Pons (tissue), 1 donor: Measurements from ENCODE around the gene SLC35G1.
A peak's percentile ranks its signal among the peaks of the same experiment; 100 is the strongest.

Source experiments
- DNase-seq: peaks from one replicate; pipeline ENCODE4 v3.0.0-alpha.2; 2016; ENCODE audit warnings: low spot score

SLC35G1 gene, protein sequence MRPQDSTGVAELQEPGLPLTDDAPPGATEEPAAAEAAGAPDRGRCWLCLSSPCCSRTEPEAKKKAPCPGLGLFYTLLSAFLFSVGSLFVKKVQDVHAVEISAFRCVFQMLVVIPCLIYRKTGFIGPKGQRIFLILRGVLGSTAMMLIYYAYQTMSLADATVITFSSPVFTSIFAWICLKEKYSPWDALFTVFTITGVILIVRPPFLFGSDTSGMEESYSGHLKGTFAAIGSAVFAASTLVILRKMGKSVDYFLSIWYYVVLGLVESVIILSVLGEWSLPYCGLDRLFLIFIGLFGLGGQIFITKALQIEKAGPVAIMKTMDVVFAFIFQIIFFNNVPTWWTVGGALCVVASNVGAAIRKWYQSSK

GRCh38 chr10:93893646-93894515, at the start of gene SLC35G1:
Gene SLC35G1 (plus strand): TSS chr10:93893978. CDS start chr10:93894034, 56 bp downstream.
- DNase-seq, result peak; percentile 59

DNA sequence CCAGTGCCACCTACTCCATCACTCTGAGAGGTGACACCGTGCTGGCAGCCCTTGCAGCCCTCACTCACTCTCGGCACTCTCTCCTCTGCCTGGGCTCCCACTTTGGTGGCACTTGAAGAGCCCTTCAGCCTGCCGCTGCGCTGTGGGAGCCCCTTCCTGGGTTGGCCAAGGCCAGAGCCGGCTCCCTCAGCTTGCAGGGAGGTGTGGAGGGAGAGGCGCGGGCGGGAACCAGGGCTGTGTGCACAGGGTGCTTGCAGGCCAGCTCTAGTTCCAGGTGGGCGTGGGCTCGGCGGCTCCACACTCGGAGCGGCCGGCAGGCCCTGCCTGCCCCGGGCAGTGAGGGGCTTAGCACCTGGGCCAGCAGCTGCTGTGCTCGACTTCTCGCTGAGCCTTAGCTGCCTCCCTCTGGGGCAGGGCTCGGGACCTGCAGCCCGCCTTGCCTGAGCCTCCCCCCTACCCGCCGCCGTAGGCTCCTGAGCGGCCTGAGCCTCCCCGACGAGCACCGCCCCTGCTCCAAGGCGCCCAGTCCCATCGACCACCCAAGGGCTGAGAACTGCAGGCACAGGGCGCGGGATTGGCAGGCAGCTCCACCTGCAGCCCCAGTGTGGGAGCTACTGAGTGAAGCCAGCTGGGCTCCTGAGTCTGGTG, 48.7 kb upstream of the SLC35G1 start:
- DNase-seq, result no peak

DNA sequence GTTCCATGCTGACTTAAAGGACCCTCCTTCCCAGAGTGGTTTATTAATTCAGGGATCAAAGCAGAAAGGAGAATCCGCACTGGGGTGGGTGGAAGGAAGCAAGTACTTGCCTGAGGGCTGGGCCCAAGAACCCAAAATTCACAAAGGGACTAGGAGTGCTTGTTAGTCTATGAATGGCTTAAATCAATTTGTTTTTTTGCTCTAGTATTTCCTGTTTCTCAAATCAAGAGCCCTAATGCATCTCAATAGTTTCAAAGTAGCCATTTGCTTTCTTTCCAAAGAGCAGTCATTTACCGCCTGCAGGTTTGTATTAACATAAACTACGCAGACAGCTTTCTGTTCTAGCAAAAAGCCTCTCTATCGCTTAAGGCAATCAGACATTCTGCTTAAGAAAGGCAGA, 44.2 kb upstream of the SLC35G1 start:
- DNase-seq, result no peak

DNA sequence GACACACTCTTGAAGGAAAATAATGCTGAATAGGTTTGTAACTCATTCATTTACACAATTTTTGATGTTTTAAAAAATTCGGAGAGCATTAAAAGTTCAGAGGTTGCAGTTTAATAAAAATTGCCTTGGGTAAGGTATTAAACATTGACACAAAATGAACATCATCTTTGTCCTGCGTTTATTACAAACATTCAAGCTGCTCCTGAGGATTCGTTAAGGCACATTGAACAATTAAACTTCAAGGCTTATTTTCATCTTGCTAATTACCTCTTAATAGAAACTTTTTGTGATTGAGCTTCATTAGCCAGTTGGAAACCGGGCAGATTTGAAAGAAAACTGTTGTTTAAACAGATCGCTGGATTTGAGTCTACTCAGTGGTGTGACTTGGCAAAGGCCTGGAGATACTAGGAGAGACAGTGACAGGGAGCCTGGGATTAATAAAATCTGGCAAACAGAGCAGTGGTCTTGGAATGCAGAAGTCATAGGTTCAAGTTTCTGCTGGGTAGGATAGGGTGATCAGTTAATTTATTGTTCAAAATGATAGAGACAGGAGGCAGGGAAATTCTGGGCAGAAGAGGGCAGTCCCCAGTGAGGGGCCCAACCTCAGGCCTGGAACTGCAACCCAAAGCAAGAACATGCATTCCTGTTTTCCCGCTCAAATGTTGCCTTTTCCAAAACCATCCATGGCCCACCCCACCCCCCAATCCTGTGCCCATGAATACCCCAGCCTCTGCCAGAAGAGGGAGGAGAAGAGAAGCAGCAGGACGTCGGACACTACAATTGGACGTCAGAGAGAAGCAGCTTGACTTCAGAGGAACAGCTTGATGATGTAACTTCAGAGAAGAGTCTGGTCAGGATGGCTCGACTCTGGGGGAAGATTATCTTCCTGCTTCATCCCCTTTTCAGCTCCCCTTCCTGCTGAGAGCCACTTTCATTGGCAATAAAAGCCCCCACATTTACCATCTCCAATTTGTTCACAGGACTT, 43.5 kb upstream of the SLC35G1 start:
- no peak for DNase-seq

GRCh38 chr10:93851169-93851568, 42.6 kb upstream of the SLC35G1 start:
- DNase-seq, result no peak

DNA sequence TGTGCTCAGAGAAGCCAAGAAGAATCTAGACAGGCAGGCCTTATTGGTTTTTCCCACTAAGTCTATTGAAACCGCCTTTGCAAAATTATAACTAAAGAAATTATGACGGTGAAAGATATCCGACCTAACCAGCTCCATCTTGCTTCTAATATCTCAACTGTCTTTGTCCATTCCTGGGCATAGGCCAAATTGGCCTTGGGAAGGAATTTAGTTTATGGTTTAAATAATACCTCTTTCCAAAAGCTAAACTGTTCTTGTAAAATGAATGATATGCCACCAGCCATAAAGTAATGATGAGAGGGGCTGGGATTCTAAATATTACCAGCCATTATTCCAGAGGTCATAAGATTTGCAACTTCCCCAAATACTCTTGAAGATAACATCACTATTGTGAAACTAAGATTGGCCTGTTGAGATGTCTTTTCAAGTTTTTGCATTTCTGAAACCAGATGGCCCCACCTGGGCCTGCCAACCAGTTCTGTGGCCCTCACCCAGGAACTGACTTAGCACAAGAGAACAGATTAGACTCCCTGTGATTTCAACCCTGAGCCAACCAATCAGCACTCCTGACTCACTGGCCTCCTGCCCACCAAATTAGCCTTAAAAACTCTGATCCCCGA, 41.2 kb upstream of the SLC35G1 start:
- no peak for DNase-seq

DNA sequence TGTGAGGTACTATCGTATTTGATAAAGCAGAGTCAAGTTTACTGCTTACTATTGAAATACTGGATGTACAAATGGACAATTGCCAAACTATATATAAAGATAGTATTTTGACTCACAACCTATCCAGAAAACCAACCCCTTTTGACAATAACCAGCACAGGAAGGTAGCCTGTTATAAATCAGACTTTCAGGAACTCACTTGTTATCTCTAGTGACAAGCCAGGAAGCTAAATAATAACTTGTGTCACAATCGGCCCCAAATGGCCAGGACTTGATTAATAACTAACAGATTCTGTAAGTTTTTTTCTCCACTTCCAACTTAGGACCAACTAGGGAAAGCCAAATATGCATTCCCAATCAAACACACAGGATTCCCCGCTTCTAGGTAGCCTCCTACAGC, 38.8 kb upstream of the SLC35G1 start:
- DNase-seq, result no peak

DNA sequence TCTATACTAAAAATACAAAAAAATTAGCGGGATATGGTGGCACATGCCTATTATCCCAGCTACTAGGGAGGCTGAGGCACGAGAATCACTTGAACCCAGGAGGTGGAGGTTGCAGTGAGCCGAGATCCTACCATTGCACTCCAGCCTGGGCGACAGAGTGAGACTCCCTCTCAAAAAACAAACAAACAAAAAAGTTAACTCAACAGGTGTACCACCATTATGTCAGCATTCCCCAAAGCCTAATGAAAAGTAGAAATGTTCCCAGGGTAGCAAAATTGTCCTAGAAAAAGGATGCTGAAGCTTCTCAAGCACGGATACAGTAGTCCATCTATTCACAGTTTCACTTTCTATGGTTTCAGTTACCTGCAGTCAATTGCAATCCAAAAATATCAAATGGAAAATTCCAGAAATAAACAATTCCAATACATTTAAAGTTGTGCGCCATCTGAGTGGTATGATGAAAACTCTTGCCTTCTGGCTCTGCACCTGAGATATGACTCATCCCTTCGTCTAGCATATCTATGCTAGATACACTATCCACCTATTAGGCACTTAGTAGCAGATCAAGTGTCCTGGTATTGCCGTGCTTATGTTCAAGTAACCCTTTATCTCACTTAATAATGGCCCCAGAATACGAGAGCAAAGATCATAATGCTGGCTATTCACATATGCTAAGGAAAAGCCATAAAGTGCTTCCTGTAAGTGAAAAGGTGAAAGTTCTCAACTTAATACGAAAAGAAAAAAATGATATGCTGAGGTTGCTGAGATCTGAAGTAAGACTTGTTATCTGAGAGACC, 37.2 kb upstream of the SLC35G1 start:
- DNase-seq, result no peak

DNA sequence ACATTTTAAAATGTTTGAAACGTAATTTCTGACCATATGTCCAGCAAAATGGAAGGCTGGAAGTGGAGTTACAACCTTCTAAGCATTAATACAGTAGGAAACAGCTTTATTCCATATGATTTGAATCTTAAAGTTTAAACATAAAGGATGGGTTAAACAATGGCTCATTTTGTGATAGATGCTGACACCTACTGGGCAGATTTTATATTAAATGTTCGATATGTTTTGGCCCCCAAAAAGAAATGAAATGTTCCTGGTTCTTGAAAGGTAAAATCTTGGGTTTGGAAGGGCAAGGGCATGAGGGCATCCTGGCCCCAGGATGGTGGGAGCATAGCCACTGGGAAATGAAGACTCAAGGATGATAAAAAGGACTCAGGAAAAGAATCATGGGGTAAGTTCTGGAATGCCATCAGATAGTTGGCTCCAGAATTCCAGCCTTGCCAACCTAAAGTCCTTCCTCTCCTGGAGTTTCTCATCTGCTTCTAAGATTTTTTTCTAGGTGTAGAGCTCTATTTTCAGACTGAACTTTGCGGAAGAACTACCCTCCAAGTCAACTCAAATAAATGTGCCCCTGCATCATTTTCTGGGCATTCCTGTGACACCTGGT, 34.6 kb upstream of the SLC35G1 start:
- DNase-seq, result peak; percentile 13

DNA sequence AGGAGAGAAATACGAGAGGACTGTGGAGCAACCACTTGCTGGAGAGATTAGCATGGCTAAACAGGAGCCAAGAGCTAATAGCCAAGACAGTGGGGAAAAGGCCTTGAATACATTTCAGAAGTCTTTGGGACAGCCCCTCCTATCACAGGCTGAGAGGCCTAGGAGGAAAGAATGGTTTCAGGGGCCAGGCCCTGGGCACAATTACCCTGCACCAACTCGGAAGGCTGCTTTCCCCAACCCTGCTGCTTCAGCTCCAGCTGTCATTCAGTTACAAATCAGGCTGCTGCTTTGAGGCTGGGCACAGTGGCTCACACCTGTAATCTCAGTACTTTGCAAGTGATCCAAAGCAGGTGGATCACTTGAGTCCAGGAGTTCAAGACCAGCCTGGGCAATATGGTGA, 32.0 kb upstream of the SLC35G1 start:
- DNase-seq, result no peak

- DNase-seq, result no peak
Measured at GRCh38 chr10:93865794-93866425, 27.9 kb upstream of the SLC35G1 start.

DNA sequence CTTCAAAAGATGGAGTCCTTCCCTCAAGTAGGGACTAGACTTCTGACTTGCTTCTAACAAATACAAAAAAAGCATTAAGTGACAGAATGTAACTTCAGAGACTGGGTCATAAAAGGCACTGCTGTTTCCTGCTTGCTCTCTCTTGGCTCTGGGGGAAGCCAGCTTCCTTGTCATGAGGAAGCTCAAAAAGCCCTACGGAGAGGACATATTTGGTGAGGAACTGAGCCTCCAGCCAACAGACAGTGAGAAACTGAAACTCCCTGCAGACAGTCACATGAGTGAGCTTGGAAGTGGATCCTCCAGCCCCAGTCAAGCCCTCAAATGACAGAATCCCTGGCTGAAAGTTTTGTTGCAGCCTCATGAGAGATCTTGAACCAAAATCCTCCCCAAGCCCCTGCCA, 26.3 kb upstream of the SLC35G1 start:
- no peak for DNase-seq

DNA sequence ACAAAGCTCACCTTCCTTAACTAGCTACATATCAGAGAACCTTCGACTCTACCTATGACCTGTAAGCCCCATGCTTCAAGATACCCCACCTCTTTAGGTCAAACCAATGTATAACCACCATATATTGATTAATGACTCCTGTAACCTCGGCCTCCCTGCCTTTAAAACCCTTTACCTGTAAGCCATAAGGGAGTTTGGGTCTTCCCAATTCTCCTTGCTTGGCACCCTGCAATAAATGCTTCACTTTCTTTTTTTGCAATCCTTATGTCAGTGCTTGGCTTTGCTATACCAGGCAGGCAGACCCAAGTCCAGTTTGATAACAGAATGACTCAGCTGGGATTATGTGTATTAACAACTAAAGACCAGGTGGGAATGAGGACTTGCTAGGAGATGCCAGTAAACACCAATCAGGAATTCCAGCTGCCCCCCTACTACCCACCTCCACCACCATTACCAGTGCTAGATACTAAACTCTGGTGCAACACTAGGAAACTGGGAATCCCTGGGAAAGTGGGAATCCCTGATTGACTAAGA, 22.0 kb upstream of the SLC35G1 start:
- no peak for DNase-seq

- no peak for DNase-seq
Measured at GRCh38 chr10:93872375-93873158, 21.2 kb upstream of the SLC35G1 start.

DNA sequence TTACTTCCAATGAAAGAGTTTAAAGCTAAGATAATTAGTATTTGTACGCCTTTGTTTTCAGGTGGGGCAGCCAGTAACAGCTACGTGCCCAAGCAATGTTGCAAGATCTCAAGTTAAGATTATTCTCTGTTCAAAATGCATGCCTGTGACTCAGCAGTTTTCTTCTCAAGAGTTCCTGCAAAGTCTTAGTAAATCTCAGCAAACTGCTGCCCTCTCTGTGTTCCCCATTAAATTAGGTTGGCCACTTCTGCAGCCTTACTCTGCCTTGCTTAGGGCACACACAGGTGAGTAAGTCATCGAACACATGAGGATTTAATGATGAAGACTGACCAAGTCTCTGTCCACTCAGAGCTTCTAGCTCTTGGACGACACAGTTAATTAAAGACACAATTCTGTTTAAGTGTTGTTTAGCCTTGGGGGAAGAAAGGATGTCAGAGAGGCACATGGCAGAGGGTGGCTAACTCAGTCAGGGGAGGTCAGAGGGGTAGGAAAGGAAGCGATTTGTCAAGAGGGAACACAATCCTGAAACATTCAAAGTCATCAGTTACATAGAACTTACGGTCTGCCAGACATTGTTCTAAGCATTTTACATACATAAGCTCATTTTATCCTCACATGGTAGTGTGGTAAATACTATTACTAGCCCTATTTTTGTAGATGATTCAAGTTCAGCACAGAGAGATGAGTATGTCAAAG, 20.2 kb upstream of the SLC35G1 start:
- DNase-seq, result no peak

- DNase-seq, result no peak
Measured at GRCh38 chr10:93874309-93875031, 19.3 kb upstream of the SLC35G1 start.

DNA sequence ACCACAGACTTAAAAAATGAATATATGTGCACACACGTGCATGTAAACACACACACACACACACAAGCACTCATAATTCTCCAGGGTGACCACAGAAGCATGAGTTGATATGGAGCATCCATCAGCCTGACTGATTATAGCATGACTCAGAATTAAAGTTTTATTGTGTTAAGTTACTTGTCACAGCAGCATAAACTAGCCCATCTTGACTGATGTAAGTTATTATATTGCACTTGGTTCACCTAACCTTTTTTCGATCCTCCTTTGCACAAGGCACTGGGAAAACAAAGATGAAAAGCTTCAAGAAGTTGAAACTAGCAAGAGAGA, 18.8 kb upstream of the SLC35G1 start:
- DNase-seq, result no peak
